ENCODE measurements around the gene DPYSL3. TPM values are rescaled to one million over a fixed set of nuclear protein-coding genes. Genes with fewer than 3 reads are reported as not detected.

DPYSL3 gene
- total RNA-seq, 1 experiment from 2014 or later: 55.9 TPM

- peak; percentile 13 for DNase-seq (ENCODE audit: low read depth)
Observed at GRCh38 chr5:147404706-147405105, 105.2 kb downstream of the DPYSL3 start.

GRCh38 chr5:147403651-147404640 lies 105.9 kb downstream of the DPYSL3 start:
- DNase-seq (ENCODE audit: low read depth): peak; percentile 96

DNA sequence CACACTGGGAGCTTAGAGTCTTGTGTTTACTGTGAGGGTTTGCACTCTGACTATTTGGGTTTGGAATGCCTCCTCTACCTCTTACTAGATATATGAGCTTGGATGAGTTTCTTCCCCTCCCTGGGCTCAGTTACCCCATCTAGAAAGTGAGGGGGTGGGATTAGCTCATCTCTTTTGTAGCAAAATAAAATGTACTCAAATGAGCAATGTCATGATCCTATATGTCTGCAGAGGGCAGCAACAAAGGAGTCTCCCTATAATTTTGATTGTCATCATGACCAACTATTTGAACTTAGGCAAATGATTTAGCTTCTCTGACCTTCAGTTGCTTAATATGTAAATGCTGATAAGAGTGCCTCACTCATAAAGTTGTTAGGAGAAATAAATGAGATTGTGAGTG lies 109.0 kb downstream of the DPYSL3 start:
- no peak for DNase-seq (ENCODE audit: low read depth)

DNA sequence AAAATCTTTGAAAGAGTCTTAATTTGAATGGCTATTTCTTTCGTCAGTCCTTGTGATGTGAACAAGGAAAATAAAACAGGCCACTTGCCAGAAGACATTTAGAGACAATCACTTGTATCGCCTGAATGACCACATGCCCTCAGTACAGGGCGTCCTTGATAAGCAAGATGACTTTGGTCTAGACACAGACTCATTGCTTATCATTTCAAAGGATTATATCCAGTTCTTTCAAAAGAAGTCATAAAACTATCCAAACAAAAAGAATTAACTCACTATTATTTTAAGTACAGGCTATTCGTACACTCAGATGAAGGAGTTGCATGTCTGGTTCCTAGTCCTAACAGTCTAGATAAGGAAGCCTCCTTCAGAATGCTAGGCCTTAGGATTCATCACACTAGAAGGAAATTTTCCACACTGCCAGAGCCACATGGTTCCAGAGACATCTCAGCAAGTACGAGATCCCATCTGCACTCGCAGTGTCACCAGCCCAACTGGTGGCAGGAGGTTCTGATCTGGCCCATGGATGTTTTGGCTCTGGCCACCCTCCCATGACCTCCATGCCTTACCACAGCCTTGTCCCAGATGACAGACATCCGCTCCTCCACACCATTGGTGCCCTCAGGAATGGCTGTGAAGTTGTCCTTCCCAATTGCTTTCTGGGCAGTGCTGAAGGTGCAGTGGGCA lies 109.6 kb downstream of the DPYSL3 start:
- DNase-seq (ENCODE audit: low read depth): no peak

GRCh38 chr5:147398860-147399259 lies 111.0 kb downstream of the DPYSL3 start:
- no peak for DNase-seq (ENCODE audit: low read depth)

DNA sequence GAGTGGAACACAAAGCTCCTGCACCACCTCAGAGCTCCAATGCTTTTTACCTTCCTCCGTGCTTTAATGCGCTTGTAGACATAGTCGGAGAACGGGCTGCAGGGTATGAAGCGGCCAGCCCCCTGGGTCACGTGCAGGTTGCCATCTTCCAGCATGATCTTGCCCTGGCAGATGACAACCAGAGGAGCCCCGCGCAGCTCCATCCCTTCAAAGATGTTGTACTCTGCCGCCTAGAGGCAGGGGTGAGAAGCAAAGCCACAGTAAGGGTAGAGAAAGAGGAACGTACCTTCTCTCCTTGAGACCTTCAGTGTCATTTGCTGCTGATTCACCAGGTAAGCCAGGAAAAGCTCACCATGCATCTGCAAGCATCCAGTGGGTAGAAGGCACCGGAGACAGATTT lies 112.3 kb downstream of the DPYSL3 start:
- no peak for DNase-seq (ENCODE audit: low read depth)

- peak; percentile 62 for DNase-seq (ENCODE audit: low read depth)
Observed at GRCh38 chr5:147396070-147396823, 113.6 kb downstream of the DPYSL3 start.

GRCh38 chr5:147393874-147394672 lies 115.8 kb downstream of the DPYSL3 start:
- DNase-seq (ENCODE audit: low read depth): no peak

GRCh38 chr5:147391781-147392180 lies 118.1 kb downstream of the DPYSL3 start:
- DNase-seq (ENCODE audit: low read depth): peak; percentile 82

- no peak for DNase-seq (ENCODE audit: low read depth)
Observed at GRCh38 chr5:147390654-147391225, 119.1 kb downstream of the DPYSL3 start.

GRCh38 chr5:147388184-147389108 lies 121.4 kb downstream of the DPYSL3 start:
- DNase-seq (ENCODE audit: low read depth): no peak

DNA sequence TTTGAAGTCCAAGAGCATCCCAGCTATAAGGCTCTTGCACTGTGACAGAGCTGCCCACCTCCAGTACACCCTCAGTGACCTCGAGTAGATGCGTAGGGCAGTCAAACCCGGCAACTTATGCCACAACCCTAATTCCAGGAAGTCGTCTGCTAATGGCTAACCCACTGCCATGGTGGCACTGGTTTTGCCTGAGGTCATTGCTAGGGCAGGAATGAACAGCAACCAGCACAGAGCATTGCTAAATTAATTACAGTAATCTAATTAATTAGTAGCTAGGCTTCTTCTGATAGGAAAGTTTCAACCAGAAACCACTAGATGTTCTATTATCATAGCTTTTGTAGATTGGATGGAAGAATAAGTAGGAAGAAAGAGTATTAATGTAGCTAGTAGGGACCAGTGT lies 122.8 kb downstream of the DPYSL3 start:
- no peak for DNase-seq (ENCODE audit: low read depth)

GRCh38 chr5:147384346-147385193 lies 125.3 kb downstream of the DPYSL3 start:
- DNase-seq (ENCODE audit: low read depth): no peak

DNA sequence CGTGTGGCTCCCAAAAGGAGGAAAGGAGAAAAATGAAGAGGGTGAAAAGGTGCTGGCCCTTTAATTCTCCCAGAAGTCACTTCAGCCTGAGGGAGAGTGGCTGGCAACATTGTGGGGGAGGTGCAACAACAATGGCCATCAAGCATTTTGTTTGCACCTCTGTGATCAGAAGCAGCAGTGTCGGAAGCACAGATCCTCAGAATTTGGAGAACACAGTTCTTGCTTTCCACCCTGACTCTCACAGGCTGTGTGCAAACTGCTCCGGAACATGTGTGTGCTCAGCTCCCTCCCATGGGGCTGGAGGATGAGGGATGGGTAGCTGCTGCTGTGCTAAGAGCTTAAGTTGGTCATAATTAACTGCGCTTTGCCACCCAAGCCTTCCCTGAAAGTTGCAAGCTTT lies 127.1 kb downstream of the DPYSL3 start:
- peak; percentile 30 for DNase-seq (ENCODE audit: low read depth)

DNA sequence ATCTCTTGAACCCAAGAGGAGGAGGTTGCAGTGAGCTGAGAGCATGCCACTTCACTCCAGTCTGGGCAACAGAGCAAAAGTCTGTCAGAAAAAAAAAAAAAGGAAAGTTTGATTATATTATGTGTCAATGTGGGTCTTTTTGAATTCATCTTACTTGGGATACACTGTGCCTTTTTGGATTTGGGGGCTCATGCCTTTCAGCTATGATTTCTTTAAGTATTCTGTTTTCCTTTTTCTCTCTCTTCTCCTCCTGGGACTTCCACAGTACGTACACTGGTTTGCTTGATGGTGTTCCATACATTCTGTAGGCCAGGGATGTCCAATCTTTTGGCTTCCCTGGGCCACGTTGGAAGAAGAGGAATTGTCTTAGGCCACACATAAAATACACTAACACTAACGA lies 128.3 kb downstream of the DPYSL3 start:
- no peak for DNase-seq (ENCODE audit: low read depth)

DNA sequence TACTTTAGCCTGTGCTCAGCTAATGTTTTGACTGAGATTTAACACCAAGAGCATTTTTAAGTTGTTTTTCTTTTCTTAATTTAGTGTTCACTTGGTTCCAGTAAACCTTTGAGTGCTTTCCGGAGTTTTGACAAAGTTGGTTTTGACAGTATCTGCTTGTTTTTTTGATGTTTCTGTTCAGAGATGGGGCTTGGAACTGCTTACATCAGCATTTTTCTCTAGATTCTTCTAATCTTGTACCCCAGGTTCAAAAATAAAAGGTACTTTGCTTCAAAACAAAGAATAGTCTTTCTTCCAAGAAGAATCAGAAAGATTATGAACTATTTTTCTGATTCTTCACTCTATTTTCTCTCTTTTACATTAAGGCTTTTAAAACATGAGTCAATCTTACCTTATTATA lies 132.2 kb downstream of the DPYSL3 start:
- DNase-seq (ENCODE audit: low read depth): no peak

DNA sequence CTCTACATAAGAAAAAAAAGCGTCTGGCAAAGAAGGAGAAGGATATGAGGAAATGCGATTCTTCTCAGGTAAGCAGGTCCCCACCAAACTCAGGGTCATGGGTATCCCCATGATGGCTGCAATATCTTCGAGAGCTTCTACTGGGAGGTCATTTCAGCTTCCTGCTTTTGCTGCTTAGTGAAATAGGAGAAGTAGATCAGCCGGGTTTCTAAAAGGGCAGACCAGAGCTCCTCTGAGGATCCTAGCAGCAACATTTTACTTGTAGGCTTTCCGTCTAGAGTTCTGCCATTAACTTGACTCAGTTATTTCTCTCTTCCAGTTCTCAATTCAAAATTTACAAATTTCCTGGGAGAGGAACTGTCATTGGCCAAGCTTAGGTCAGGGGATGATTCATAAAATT lies 134.7 kb downstream of the DPYSL3 start:
- DNase-seq (ENCODE audit: low read depth): no peak

GRCh38 chr5:147373328-147373727 lies 136.5 kb downstream of the DPYSL3 start:
- DNase-seq (ENCODE audit: low read depth): no peak

DNA sequence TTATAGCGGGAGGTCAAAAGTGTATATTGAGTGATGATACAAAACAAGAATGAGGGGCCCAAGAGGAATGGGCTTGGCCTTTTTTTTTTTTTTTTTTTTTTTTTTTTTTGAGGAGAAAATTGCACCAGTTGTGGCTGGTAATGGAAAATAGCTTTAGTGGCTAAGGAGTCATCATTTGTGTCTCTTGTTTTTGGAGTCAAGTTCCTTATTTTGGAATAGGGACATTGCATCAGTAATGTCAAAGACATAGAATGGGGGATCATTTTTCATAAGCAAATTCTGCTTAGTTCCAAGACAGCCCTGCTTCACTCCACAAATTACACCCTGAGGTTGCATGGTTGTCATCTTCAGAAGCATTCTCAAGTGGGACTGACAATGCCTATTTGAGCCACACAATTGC lies 137.7 kb downstream of the DPYSL3 start:
- no peak for DNase-seq (ENCODE audit: low read depth)

Measured in LHCN-M2 (cell line).